GM21529 (cell line): ENCODE data around the gene RAB8B.

Experiments used
- ATAC-seq: cut with Tn5 transposase; IDR thresholded peaks from one replicate; pipeline ENCODE4 v1.9.1; 2021; ENCODE audit not compliant: unreplicated experiment

The RAB8B gene

DNA sequence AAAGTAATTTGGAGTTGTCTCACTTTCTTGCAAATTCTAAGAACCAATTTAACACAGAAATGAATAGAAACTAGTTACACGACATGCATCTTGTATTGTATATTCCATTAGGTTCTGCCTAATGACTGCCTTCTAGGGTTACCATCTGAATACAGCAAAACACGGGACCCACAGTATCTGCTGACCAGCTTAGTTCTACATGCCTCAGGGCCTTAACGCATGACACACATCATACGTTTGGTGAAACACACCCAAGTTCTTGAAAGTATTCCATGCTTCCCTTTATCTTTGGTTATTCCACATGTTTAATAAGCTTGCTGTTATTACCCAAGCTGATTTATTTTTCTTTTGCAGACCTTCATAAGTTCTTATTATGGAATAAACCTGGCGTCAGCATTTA lies 115.9 kb downstream of the RAB8B start:
- ATAC-seq = no peak

DNA sequence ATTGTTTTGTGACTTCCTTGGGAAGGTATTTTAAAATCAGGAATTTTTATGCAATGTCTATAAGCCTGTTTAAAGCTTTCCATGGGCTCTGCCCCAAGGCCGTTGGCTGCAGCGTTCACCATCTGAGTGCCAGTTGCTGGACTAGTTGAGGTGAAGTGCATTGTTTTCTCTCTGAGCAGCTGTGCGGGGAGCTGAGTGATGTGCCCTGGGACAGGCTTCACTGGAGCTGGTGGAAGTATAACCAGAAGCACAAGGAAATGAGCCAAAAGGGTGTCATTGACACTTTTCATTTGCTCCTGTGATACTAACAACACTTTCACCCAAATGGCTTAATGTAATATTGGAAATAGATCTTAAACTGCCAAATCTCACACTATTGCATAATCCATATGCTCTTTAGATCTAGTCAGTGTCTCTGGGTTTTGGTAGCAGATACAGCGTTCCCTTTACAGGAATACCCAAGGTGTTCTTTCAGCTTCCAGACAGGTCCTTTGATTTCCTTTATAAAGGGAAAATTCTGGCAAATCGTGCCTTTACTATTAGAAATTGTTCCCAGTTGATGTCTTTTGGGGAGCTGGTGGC lies 117.2 kb downstream of the RAB8B start:
- ATAC-seq = no peak

DNA sequence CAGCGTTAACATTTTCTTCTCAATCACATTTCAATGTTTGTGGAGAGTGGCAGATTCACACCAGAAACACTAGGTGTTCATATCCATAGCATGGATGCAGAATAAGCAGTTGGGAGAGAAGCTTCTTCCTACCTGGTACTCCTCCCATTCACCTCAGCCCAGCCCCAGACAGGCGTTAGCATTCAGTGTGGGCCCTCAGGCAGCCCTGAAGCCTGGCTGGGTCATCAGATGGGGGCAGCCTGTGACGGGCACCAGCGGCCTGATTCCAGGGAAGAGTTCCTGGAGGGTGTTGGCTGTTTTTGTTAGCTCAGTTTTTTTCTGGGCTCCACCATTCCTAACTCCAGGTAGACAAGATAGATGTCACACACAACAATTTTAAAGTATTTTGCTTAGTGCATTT lies 119.1 kb downstream of the RAB8B start:
- no peak for ATAC-seq

DNA sequence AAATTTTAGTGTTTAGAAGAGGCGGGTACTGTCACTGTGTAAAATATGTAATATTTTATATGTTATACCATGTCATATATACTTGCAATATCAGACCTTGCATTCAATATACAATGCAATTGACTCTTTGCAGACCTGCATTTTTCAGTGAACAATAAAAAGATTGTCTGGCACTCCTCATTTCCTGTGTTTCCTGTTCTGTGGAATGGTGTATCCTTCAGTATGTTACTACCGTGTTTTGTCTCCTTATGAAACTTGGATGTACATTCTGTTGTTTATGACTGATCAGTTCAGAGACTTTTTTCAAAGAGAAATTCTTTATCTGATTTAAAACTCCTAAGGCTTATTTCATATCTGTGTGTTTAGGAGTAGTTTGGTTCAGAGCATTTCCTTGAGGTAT lies 119.5 kb downstream of the RAB8B start:
- ATAC-seq = no peak

DNA sequence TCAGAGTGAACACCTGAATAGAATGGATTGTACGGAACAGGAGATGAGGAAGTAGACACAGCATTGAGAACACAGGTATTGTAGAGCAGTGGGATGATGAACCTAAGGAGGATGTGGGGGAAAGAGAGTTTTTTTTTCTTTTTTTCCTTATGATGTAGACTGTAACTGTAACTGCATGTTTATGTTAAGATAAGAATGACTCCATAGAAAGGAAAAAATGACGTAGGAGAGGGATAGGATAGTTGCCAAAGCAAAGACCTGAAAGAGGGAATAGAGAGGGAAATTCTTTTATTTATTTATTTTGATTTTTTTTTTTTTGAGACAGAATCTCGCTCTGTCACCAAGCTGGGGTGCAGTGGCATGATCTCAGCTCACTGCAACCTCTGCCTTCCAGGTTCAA lies 121.2 kb downstream of the RAB8B start:
- ATAC-seq = no peak

DNA sequence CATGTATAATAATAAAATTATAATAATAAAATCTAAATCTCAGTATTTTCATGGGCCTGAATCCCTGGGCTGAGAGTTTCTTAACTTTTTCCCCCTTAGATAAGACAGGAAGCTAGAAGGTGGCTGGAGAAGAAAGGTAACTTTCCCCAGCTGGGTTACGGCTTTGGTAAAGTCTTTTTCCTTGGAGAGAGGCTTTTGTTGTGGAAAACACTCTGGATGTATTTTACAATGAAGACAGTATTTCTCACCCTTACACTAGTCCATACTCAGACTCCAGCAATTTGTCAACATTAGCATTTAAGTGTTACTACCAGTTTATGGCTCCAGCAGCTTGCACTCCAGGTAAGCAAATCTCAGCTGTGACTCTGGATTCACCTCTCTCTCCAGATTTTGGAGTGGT lies 122.9 kb downstream of the RAB8B start:
- no peak for ATAC-seq

DNA sequence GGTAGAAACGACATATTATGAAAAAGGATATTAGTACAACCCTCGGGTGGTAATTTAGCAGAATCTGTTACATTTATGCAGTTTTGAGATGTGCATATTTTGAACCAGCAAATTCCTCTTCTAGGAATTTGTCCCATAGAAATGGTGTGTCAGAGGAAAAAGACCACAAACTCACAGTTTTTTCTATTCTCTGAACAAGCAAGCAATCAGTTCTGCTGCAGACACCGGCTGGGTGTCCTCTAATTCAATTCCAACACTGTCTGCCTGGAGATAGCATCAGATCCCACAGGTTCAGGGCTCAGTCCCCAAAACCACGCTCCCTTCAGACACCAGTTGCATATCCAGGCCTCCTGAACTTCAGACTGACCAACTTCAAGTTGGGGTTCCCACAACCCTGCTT lies 124.4 kb downstream of the RAB8B start:
- no peak for ATAC-seq

DNA sequence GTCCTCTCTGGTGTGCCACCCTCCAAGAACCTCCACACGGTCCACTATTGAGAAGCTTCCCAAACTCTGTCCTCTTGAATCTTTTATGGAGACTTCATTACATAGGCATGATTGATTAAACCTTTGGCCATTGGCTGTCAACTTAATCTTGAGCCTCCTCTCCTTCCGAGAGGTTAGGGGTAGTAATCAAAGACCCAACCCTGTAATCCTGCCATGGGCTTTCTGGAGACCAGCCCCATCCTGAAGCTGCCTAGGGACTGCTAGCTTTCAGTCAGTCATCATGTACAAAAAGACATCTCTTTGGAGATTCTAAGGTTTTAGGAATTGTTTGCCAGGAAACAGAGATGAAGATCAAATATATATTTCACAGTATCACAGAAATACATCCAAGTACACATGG lies 125.0 kb downstream of the RAB8B start:
- no peak for ATAC-seq
